Activated CD4-positive, alpha-beta T cell treated with anti-CD3 and anti-CD28 coated beads for 24 hours (primary cell): ENCODE measurements around the gene FCF1.
"Not testable (repeated sequence)": the region's sequence is repeated elsewhere in the genome, so short reads cannot be mapped to it uniquely, and the experiment has no call there.

ENCODE experiments used
- DNase-seq, 2 donors: peaks; one replicate each; pipeline ENCODE4 v3.0.0-alpha.2; 2020; ENCODE audit warnings: low read depth in 2 of 2

Gene FCF1

GRCh38 chr14:74698465-74698864 is 14.5 kb upstream of the FCF1 start:
- no peak for DNase-seq

- no peak for DNase-seq
Measured at GRCh38 chr14:74702293-74702692, 10.7 kb upstream of the FCF1 start.

- DNase-seq, result no peak
Measured at GRCh38 chr14:74703043-74703442, 9.9 kb upstream of the FCF1 start.

- DNase-seq, result no peak
Measured at GRCh38 chr14:74704656-74705055, 8.3 kb upstream of the FCF1 start.

- DNase-seq, result no peak
Measured at GRCh38 chr14:74705613-74706500, 7.1 kb upstream of the FCF1 start.

- DNase-seq, result no peak
Measured at GRCh38 chr14:74710480-74710879, 2.5 kb upstream of the FCF1 start.

- DNase-seq, result no peak
Measured at GRCh38 chr14:74711651-74712050, 1.3 kb upstream of the FCF1 start.

- DNase-seq, result no peak
Measured at GRCh38 chr14:74713395-74713735, 421 bp downstream of the FCF1 start.

- DNase-seq, result no peak
Measured at GRCh38 chr14:74720526-74720925, 7.6 kb downstream of the FCF1 start.

GRCh38 chr14:74723134-74723533 is 10.2 kb downstream of the FCF1 start:
- no peak for DNase-seq

- no peak for DNase-seq
Measured at GRCh38 chr14:74732387-74732786, 19.4 kb downstream of the FCF1 start.

- DNase-seq, result no peak
Measured at GRCh38 chr14:74733221-74733620, 20.3 kb downstream of the FCF1 start.

GRCh38 chr14:74735125-74735524 is 22.2 kb downstream of the FCF1 start:
- no peak for DNase-seq

- no peak for DNase-seq
Measured at GRCh38 chr14:74737753-74738325, 24.9 kb downstream of the FCF1 start.

GRCh38 chr14:74739293-74740030 is 26.5 kb downstream of the FCF1 start:
- no peak for DNase-seq

- no peak for DNase-seq
Measured at GRCh38 chr14:74747237-74747636, 34.3 kb downstream of the FCF1 start.

GRCh38 chr14:74754157-74754556 is 41.2 kb downstream of the FCF1 start:
- DNase-seq, result no peak

- no peak for DNase-seq
Measured at GRCh38 chr14:74754899-74755298, 42.0 kb downstream of the FCF1 start.

GRCh38 chr14:74756326-74756725 is 43.4 kb downstream of the FCF1 start:
- no peak for DNase-seq

- not testable (repeated sequence) for DNase-seq
Measured at GRCh38 chr14:74758505-74758904, 45.6 kb downstream of the FCF1 start.

- peak; percentile 82 to 84 for DNase-seq
Measured at GRCh38 chr14:74762917-74763802, 50.2 kb downstream of the FCF1 start, which contains the start of gene YLPM1. YLPM1 (plus strand) TSS chr14:74763316; CDS start chr14:74763490, 174 bp downstream.
